Neural progenitor cell (in vitro differentiated cells): ENCODE measurements around the gene OCIAD1.

ENCODE experiments used
- EZH2 ChIP-seq: fragments of 200-600 bp; sonication (generic); IDR thresholded peaks from 2 replicates; pipeline ENCODE4 v1.6.1; 2017; ENCODE audit warnings: antibody characterized with exemption, mild to moderate bottlenecking, moderate library complexity
- TF ChIP-seq, protein P1 (sequence below): fragments of 200-600 bp; sonication (generic); IDR thresholded peaks from 2 replicates; pipeline ENCODE4 v1.5.1; 2017; ENCODE audit warnings: antibody characterized with exemption, mild to moderate bottlenecking

- TF ChIP-seq, protein P1, sequence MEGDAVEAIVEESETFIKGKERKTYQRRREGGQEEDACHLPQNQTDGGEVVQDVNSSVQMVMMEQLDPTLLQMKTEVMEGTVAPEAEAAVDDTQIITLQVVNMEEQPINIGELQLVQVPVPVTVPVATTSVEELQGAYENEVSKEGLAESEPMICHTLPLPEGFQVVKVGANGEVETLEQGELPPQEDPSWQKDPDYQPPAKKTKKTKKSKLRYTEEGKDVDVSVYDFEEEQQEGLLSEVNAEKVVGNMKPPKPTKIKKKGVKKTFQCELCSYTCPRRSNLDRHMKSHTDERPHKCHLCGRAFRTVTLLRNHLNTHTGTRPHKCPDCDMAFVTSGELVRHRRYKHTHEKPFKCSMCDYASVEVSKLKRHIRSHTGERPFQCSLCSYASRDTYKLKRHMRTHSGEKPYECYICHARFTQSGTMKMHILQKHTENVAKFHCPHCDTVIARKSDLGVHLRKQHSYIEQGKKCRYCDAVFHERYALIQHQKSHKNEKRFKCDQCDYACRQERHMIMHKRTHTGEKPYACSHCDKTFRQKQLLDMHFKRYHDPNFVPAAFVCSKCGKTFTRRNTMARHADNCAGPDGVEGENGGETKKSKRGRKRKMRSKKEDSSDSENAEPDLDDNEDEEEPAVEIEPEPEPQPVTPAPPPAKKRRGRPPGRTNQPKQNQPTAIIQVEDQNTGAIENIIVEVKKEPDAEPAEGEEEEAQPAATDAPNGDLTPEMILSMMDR: no peak
- no peak for TF ChIP-seq EZH2
Measured at GRCh38 chr4:48796927-48797679, 33.8 kb upstream of the OCIAD1 start.
